ENCODE data around the gene BARX1.

BARX1 gene

GRCh38 chr9:93958819-93959682 is 3.9 kb upstream of the BARX1 start:
- peak; percentile 24 for ATAC-seq
- TF ChIP-seq SNAI2 (CRISPR knock-in tag; IDR thresholded peaks at IDR 0.05) (no peak), RARB (CRISPR knock-in tag; IDR thresholded peaks at IDR 0.05) (no peak), TCF4 (CRISPR knock-in tag; IDR thresholded peaks at IDR 0.05; ENCODE audit: borderline replicate concordance) (no peak), ZC3H10 (CRISPR knock-in tag; IDR thresholded peaks at IDR 0.05) (no peak), BACH2 (CRISPR knock-in tag; IDR thresholded peaks at IDR 0.05; ENCODE audit: borderline replicate concordance) (no peak), CSRNP3 (CRISPR knock-in tag; IDR thresholded peaks at IDR 0.05) (no peak), ZFP3 (CRISPR knock-in tag; IDR thresholded peaks at IDR 0.05) (no peak), CREB5 (CRISPR knock-in tag; IDR thresholded peaks at IDR 0.05; ENCODE audit: low read depth) (no peak), OSR1 (CRISPR knock-in tag; IDR thresholded peaks at IDR 0.05) (no peak), GLIS3 (CRISPR knock-in tag; IDR thresholded peaks at IDR 0.05) (no peak), TOX (CRISPR knock-in tag; IDR thresholded peaks at IDR 0.05; ENCODE audit: borderline replicate concordance) (no peak), ZNF8 (CRISPR knock-in tag; IDR thresholded peaks at IDR 0.05) (no peak), PATZ1 (CRISPR knock-in tag; IDR thresholded peaks at IDR 0.05; ENCODE audit: borderline replicate concordance) (no peak)

- no peak for TF ChIP-seq ZFP3 (CRISPR knock-in tag; IDR thresholded peaks at IDR 0.05)
- no peak for TF ChIP-seq CSDC2 (CRISPR knock-in tag; IDR thresholded peaks at IDR 0.05)
- TF ChIP-seq POU6F1 (CRISPR knock-in tag; IDR thresholded peaks at IDR 0.05; ENCODE audit: borderline replicate concordance, low read depth) = no peak
- no peak for TF ChIP-seq ZC3H10 (CRISPR knock-in tag; IDR thresholded peaks at IDR 0.05)
- no peak for TF ChIP-seq ZNF70 (CRISPR knock-in tag; IDR thresholded peaks at IDR 0.05)
- TF ChIP-seq SNAI2 (CRISPR knock-in tag; IDR thresholded peaks at IDR 0.05) = no peak
- TF ChIP-seq CSRNP3 (CRISPR knock-in tag; IDR thresholded peaks at IDR 0.05) = no peak
- no peak for TF ChIP-seq ARNTL (CRISPR knock-in tag; IDR thresholded peaks at IDR 0.05; ENCODE audit: borderline replicate concordance, low read depth)
- TF ChIP-seq OSR1 (CRISPR knock-in tag; IDR thresholded peaks at IDR 0.05) = no peak
- no peak for TF ChIP-seq TCF4 (CRISPR knock-in tag; IDR thresholded peaks at IDR 0.05; ENCODE audit: borderline replicate concordance)
- TF ChIP-seq ZFP30 (CRISPR knock-in tag; IDR thresholded peaks at IDR 0.05) = no peak
- no peak for TF ChIP-seq CREB5 (CRISPR knock-in tag; IDR thresholded peaks at IDR 0.05; ENCODE audit: low read depth)
- no peak for TF ChIP-seq PPARA (CRISPR knock-in tag; IDR thresholded peaks at IDR 0.05; ENCODE audit: borderline replicate concordance)
- TF ChIP-seq ISL1 (CRISPR knock-in tag; IDR thresholded peaks at IDR 0.05) = no peak
- no peak for TF ChIP-seq ZNF565 (CRISPR knock-in tag; conservative IDR thresholded peaks at IDR 0.05; ENCODE audit: low read depth)
- TF ChIP-seq GLIS3 (CRISPR knock-in tag; IDR thresholded peaks at IDR 0.05) = no peak
- no peak for TF ChIP-seq BACH2 (CRISPR knock-in tag; IDR thresholded peaks at IDR 0.05; ENCODE audit: borderline replicate concordance)
- no peak for TF ChIP-seq PATZ1 (CRISPR knock-in tag; IDR thresholded peaks at IDR 0.05; ENCODE audit: borderline replicate concordance)
- no peak for TF ChIP-seq RARB (CRISPR knock-in tag; IDR thresholded peaks at IDR 0.05)
- TF ChIP-seq ESRRG (CRISPR knock-in tag; IDR thresholded peaks at IDR 0.05) = no peak
- ATAC-seq = peak; percentile 17
Observed at GRCh38 chr9:93958121-93958818, 3.1 kb upstream of the BARX1 start.
